ENCODE data around the gene PPP3CA. TPM values are rescaled to one million over a fixed set of nuclear protein-coding genes. Genes with fewer than 3 reads are reported as not detected.

PPP3CA gene
- total and polyA plus RNA-seq, 2 of the 8 experiments (the other 6 are each of a cell fraction or from before 2014, with no cell fraction given) = 7.9 to 35.0 TPM

DNA sequence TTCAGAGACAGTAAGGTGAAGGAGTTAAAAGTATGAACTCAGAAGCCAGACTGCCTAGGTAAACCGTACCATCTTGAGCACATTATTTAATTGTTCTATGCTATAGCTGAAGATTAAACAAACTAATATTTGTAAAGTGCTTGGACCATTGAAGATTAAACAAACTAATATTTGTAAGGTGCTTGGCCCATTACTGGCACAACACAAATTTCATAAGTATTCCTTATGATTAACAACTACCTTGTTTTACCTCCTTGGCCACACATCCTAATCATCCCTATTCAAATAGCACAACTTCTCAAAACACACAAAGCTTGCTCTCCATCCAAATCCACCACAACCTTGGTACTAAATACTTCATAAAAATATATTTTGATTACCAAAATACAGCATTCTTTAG lies 137.0 kb downstream of the PPP3CA start (continued):
- TF ChIP-seq SIN3A (conservative IDR thresholded peaks at IDR 0.05 in 1 of 2, IDR thresholded peaks at IDR 0.05 in 1 of 2; ENCODE audit: low read depth in 1 of 2, low read length in 2 of 2) (no peak), MAFK (IDR thresholded peaks at IDR 0.05; ENCODE audit: low read depth, low read length) (no peak), BACH1 (IDR thresholded peaks at IDR 0.05; ENCODE audit: low read length) (no peak), RNF2 (IDR thresholded peaks at IDR 0.05; ENCODE audit: borderline replicate concordance, low read depth, low read length, missing control alignments, poor library complexity, severe bottlenecking) (no peak)
- TF ChIP-seq, protein P1, sequence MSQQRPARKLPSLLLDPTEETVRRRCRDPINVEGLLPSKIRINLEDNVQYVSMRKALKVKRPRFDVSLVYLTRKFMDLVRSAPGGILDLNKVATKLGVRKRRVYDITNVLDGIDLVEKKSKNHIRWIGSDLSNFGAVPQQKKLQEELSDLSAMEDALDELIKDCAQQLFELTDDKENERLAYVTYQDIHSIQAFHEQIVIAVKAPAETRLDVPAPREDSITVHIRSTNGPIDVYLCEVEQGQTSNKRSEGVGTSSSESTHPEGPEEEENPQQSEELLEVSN (IDR thresholded peaks at IDR 0.05) = no peak
- TF ChIP-seq, protein P2, sequence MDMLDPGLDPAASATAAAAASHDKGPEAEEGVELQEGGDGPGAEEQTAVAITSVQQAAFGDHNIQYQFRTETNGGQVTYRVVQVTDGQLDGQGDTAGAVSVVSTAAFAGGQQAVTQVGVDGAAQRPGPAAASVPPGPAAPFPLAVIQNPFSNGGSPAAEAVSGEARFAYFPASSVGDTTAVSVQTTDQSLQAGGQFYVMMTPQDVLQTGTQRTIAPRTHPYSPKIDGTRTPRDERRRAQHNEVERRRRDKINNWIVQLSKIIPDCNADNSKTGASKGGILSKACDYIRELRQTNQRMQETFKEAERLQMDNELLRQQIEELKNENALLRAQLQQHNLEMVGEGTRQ (IDR thresholded peaks at IDR 0.05; ENCODE audit: low read length) = no peak

Measured in H1 (cell line).